ENCODE results near the gene ETV6. TPM values are rescaled to one million over a fixed set of nuclear protein-coding genes. Genes with fewer than 3 reads are reported as not detected.
A peak's percentile ranks its signal among the peaks of the same experiment; 100 is the strongest.

Gene ETV6
- total RNA-seq, 1 donor from 2014 or later = 33.4 TPM

GRCh38 chr12:11642785-11643184 lies 6.7 kb upstream of the ETV6 start:
- TF ChIP-seq CTCF (IDR thresholded peaks at IDR 0.05) = no peak
- no peak overlapping the region for H3K27ac Mint-ChIP-seq (ENCODE audit: unreplicated experiment)
- H3K36me3 Mint-ChIP-seq (ENCODE audit: low read depth) = peaks cover 5% of the 10 kb centered on the region
- no peak overlapping the region for H3K4me3 Mint-ChIP-seq (ENCODE audit: unreplicated experiment)
- no peak for DNase-seq (ENCODE audit: low spot score)
- H3K9me3 Mint-ChIP-seq (ENCODE audit: low read depth) = peaks cover 10% of the 10 kb centered on the region
- H3K27me3 Mint-ChIP-seq (ENCODE audit: low read depth) = no peaks in the 10 kb centered on the region
- no peaks in the 10 kb centered on the region for H3K4me1 Mint-ChIP-seq (ENCODE audit: low read depth)

- Mint-ChIP-seq H3K27me3 (ENCODE audit: low read depth) (no peaks in the 10 kb centered on the region), H3K4me3 (ENCODE audit: unreplicated experiment) (no peak overlapping the region), H3K27ac (ENCODE audit: unreplicated experiment) (no peak overlapping the region), H3K36me3 (ENCODE audit: low read depth) (peaks cover 5% of the 10 kb centered on the region), H3K4me1 (ENCODE audit: low read depth) (no peaks in the 10 kb centered on the region), H3K9me3 (ENCODE audit: low read depth) (peaks cover 10% of the 10 kb centered on the region)
- no peak for TF ChIP-seq CTCF (IDR thresholded peaks at IDR 0.05)
- no peak for DNase-seq (ENCODE audit: low spot score)
These were observed 4.1 kb upstream of the ETV6 start for GRCh38 chr12:11645391-11645790.

- peak overlapping the region; percentile 81 for H3K4me3 Mint-ChIP-seq (ENCODE audit: unreplicated experiment)
- H3K9me3 Mint-ChIP-seq (ENCODE audit: low read depth) = peaks cover 10% of the 10 kb centered on the region
- DNase-seq (ENCODE audit: low spot score) = no peak
- peak overlapping the region; percentile 92 for H3K27ac Mint-ChIP-seq (ENCODE audit: unreplicated experiment)
- H3K4me1 Mint-ChIP-seq (ENCODE audit: low read depth) = peaks cover 24% of the 10 kb centered on the region
- no peak for TF ChIP-seq CTCF (IDR thresholded peaks at IDR 0.05)
- no peaks in the 10 kb centered on the region for H3K27me3 Mint-ChIP-seq (ENCODE audit: low read depth)
- H3K36me3 Mint-ChIP-seq (ENCODE audit: low read depth) = peaks cover 5% of the 10 kb centered on the region
These were observed 711 bp upstream of the ETV6 start for GRCh38 chr12:11648514-11649412.

- Mint-ChIP-seq H3K4me3 (ENCODE audit: unreplicated experiment) (peak overlapping the region; percentile 94), H3K27ac (ENCODE audit: unreplicated experiment) (peak overlapping the region; percentile 98), H3K36me3 (ENCODE audit: low read depth) (no peaks in the 10 kb centered on the region), H3K4me1 (ENCODE audit: low read depth) (peaks cover 31% of the 10 kb centered on the region), H3K27me3 (ENCODE audit: low read depth) (no peaks in the 10 kb centered on the region), H3K9me3 (ENCODE audit: low read depth) (peaks cover under 1% of the 10 kb centered on the region)
- peak; percentile 73 for TF ChIP-seq CTCF (IDR thresholded peaks at IDR 0.05)
- DNase-seq (ENCODE audit: low spot score) = no peak
These were observed 1.1 kb downstream of the ETV6 start for GRCh38 chr12:11650286-11651281.

- Mint-ChIP-seq H3K36me3 (ENCODE audit: low read depth) (no peaks in the 10 kb centered on the region), H3K27me3 (ENCODE audit: low read depth) (no peaks in the 10 kb centered on the region), H3K27ac (ENCODE audit: unreplicated experiment) (peak overlapping the region; percentile 98), H3K9me3 (ENCODE audit: low read depth) (no peaks in the 10 kb centered on the region), H3K4me3 (ENCODE audit: unreplicated experiment) (peak overlapping the region; percentile 94), H3K4me1 (ENCODE audit: low read depth) (peaks cover 37% of the 10 kb centered on the region)
- no peak for DNase-seq (ENCODE audit: low spot score)
- no peak for TF ChIP-seq CTCF (IDR thresholded peaks at IDR 0.05)
These were observed 1.9 kb downstream of the ETV6 start for GRCh38 chr12:11651381-11651780.
